ENCODE data around the gene FN1.

DNA sequence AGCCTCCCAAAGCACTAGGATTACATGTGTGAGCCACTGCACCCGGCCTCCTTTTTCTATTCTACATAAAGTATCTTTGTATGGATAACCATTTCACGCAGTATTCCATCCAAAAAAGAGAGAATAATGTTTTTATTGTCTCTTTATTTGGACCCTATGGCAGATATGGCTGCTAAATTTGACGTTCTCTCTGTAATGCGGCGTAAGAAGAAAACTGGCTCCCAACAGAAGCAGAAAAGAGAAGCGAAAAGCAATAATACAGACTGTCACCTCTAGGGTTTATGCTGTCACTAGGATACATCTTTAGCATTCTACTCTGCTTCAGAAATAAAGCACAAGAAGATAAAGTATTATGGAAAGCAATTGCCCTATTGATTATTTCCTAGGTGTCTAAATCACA is 55.9 kb downstream of the FN1 start:
- TF ChIP-seq, protein P1, sequence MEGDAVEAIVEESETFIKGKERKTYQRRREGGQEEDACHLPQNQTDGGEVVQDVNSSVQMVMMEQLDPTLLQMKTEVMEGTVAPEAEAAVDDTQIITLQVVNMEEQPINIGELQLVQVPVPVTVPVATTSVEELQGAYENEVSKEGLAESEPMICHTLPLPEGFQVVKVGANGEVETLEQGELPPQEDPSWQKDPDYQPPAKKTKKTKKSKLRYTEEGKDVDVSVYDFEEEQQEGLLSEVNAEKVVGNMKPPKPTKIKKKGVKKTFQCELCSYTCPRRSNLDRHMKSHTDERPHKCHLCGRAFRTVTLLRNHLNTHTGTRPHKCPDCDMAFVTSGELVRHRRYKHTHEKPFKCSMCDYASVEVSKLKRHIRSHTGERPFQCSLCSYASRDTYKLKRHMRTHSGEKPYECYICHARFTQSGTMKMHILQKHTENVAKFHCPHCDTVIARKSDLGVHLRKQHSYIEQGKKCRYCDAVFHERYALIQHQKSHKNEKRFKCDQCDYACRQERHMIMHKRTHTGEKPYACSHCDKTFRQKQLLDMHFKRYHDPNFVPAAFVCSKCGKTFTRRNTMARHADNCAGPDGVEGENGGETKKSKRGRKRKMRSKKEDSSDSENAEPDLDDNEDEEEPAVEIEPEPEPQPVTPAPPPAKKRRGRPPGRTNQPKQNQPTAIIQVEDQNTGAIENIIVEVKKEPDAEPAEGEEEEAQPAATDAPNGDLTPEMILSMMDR (IDR thresholded peaks at IDR 0.05; ENCODE audit: borderline replicate concordance, extremely low read depth, low read length, poor library complexity, severe bottlenecking), result no peak
- TF ChIP-seq EZH2 (IDR thresholded peaks at IDR 0.05; ENCODE audit: borderline replicate concordance, low read depth, low read length, severe bottlenecking), result no peak
